ENCODE results near the gene LARP6. TPM values are rescaled to one million over a fixed set of nuclear protein-coding genes. Genes with fewer than 3 reads are reported as not detected.

Gene LARP6
- total and polyA plus RNA-seq, 5 donors from 2014 or later, result not detected

GRCh38 chr15:70795311-70795665, 58.7 kb downstream of the LARP6 start:
- H3K27ac Mint-ChIP-seq, result no peak overlapping the region
- peaks cover 2% of the 10 kb centered on the region for H3K27me3 ChIP-seq (ENCODE audit: control insufficient read depth, insufficient read depth, low read length)
- no peak for DNase-seq
- H3K27me3 Mint-ChIP-seq, result peaks cover 7% of the 10 kb centered on the region
- H3K4me1 ChIP-seq (ENCODE audit: control insufficient read depth, insufficient read depth, low read length, poor library complexity, severe bottlenecking), result no peaks in the 10 kb centered on the region
- no peak overlapping the region for H3K4me3 Mint-ChIP-seq
- no peaks in the 10 kb centered on the region for H3K9me3 ChIP-seq (ENCODE audit: control insufficient read depth in 2 of 2, low read length in 2 of 2)
- no peak for ATAC-seq (ENCODE audit: low read depth in 2 of 2)
- no peak overlapping the region for H3K4me3 ChIP-seq (ENCODE audit: low read depth, low read length)
- no peak overlapping the region for H3K27ac ChIP-seq (ENCODE audit: insufficient read depth, low read length, poor library complexity, severe bottlenecking)
- H3K36me3 Mint-ChIP-seq, result no peaks in the 10 kb centered on the region
- no peaks in the 10 kb centered on the region for H3K9me3 Mint-ChIP-seq
- no peaks in the 10 kb centered on the region for H3K36me3 ChIP-seq (ENCODE audit: control insufficient read depth, insufficient read depth, low read length)
- H3K4me1 Mint-ChIP-seq, result no peaks in the 10 kb centered on the region

- no peaks in the 10 kb centered on the region for H3K9me3 Mint-ChIP-seq
- DNase-seq (no peak), ATAC-seq (ENCODE audit: low read depth in 2 of 2) (no peak)
- no peak overlapping the region for H3K4me3 Mint-ChIP-seq
- Histone ChIP-seq H3K4me1 (ENCODE audit: control insufficient read depth, insufficient read depth, low read length, poor library complexity, severe bottlenecking) (no peaks in the 10 kb centered on the region), H3K27me3 (ENCODE audit: control insufficient read depth, insufficient read depth, low read length) (peaks cover 2% of the 10 kb centered on the region), H3K4me3 (ENCODE audit: low read depth, low read length) (no peak overlapping the region), H3K9me3 (ENCODE audit: control insufficient read depth in 2 of 2, low read length in 2 of 2) (no peaks in the 10 kb centered on the region), H3K36me3 (ENCODE audit: control insufficient read depth, insufficient read depth, low read length) (no peaks in the 10 kb centered on the region), H3K27ac (ENCODE audit: insufficient read depth, low read length, poor library complexity, severe bottlenecking) (no peak overlapping the region)
- H3K36me3 Mint-ChIP-seq, result no peaks in the 10 kb centered on the region
- H3K27me3 Mint-ChIP-seq, result peaks cover 7% of the 10 kb centered on the region
- no peaks in the 10 kb centered on the region for H3K4me1 Mint-ChIP-seq
- no peak overlapping the region for H3K27ac Mint-ChIP-seq
Observed at GRCh38 chr15:70794596-70795310, 59.2 kb downstream of the LARP6 start.

GRCh38 chr15:70793694-70794093, 60.3 kb downstream of the LARP6 start:
- H3K27ac Mint-ChIP-seq, result no peak overlapping the region
- H3K9me3 ChIP-seq (ENCODE audit: control insufficient read depth in 2 of 2, low read length in 2 of 2), result no peaks in the 10 kb centered on the region
- no peaks in the 10 kb centered on the region for H3K4me1 Mint-ChIP-seq
- H3K36me3 Mint-ChIP-seq, result no peaks in the 10 kb centered on the region
- H3K27me3 ChIP-seq (ENCODE audit: control insufficient read depth, insufficient read depth, low read length), result no peaks in the 10 kb centered on the region
- H3K36me3 ChIP-seq (ENCODE audit: control insufficient read depth, insufficient read depth, low read length), result no peaks in the 10 kb centered on the region
- no peaks in the 10 kb centered on the region for H3K4me1 ChIP-seq (ENCODE audit: control insufficient read depth, insufficient read depth, low read length, poor library complexity, severe bottlenecking)
- no peak overlapping the region for H3K4me3 Mint-ChIP-seq
- peaks cover 7% of the 10 kb centered on the region for H3K27me3 Mint-ChIP-seq
- H3K27ac ChIP-seq (ENCODE audit: insufficient read depth, low read length, poor library complexity, severe bottlenecking), result no peak overlapping the region
- no peak for DNase-seq
- no peak for ATAC-seq (ENCODE audit: low read depth in 2 of 2)
- H3K9me3 Mint-ChIP-seq, result no peaks in the 10 kb centered on the region
- no peak overlapping the region for H3K4me3 ChIP-seq (ENCODE audit: low read depth, low read length)

GRCh38 chr15:70792171-70792573, 61.8 kb downstream of the LARP6 start:
- Mint-ChIP-seq H3K4me3 (no peak overlapping the region), H3K36me3 (no peaks in the 10 kb centered on the region), H3K27me3 (peaks cover 7% of the 10 kb centered on the region), H3K27ac (no peak overlapping the region), H3K4me1 (no peaks in the 10 kb centered on the region), H3K9me3 (no peaks in the 10 kb centered on the region)
- H3K27me3 ChIP-seq (ENCODE audit: control insufficient read depth, insufficient read depth, low read length), result no peaks in the 10 kb centered on the region
- ATAC-seq (ENCODE audit: low read depth in 2 of 2) (no peak), DNase-seq (no peak)
- H3K27ac ChIP-seq (ENCODE audit: insufficient read depth, low read length, poor library complexity, severe bottlenecking), result no peak overlapping the region
- H3K4me1 ChIP-seq (ENCODE audit: control insufficient read depth, insufficient read depth, low read length, poor library complexity, severe bottlenecking), result no peaks in the 10 kb centered on the region
- no peaks in the 10 kb centered on the region for H3K36me3 ChIP-seq (ENCODE audit: control insufficient read depth, insufficient read depth, low read length)
- H3K9me3 ChIP-seq (ENCODE audit: control insufficient read depth in 2 of 2, low read length in 2 of 2), result no peaks in the 10 kb centered on the region
- H3K4me3 ChIP-seq (ENCODE audit: low read depth, low read length), result no peak overlapping the region

GRCh38 chr15:70791259-70791658, 62.7 kb downstream of the LARP6 start:
- no peaks in the 10 kb centered on the region for H3K4me1 Mint-ChIP-seq
- no peaks in the 10 kb centered on the region for H3K36me3 Mint-ChIP-seq
- no peaks in the 10 kb centered on the region for H3K9me3 ChIP-seq (ENCODE audit: control insufficient read depth in 2 of 2, low read length in 2 of 2)
- DNase-seq (no peak), ATAC-seq (ENCODE audit: low read depth in 2 of 2) (no peak)
- H3K27ac ChIP-seq (ENCODE audit: insufficient read depth, low read length, poor library complexity, severe bottlenecking), result no peak overlapping the region
- H3K36me3 ChIP-seq (ENCODE audit: control insufficient read depth, insufficient read depth, low read length), result no peaks in the 10 kb centered on the region
- no peak overlapping the region for H3K4me3 ChIP-seq (ENCODE audit: low read depth, low read length)
- H3K4me1 ChIP-seq (ENCODE audit: control insufficient read depth, insufficient read depth, low read length, poor library complexity, severe bottlenecking), result no peaks in the 10 kb centered on the region
- no peaks in the 10 kb centered on the region for H3K27me3 ChIP-seq (ENCODE audit: control insufficient read depth, insufficient read depth, low read length)
- no peak overlapping the region for H3K27ac Mint-ChIP-seq
- H3K9me3 Mint-ChIP-seq, result no peaks in the 10 kb centered on the region
- peaks cover 7% of the 10 kb centered on the region for H3K27me3 Mint-ChIP-seq
- no peak overlapping the region for H3K4me3 Mint-ChIP-seq

- no peaks in the 10 kb centered on the region for H3K4me1 Mint-ChIP-seq
- no peak for ATAC-seq (ENCODE audit: low read depth in 2 of 2)
Observed at GRCh38 chr15:70789213-70789612, 64.7 kb downstream of the LARP6 start.

GRCh38 chr15:70788114-70789049, 65.6 kb downstream of the LARP6 start:
- Mint-ChIP-seq H3K4me1 (no peaks in the 10 kb centered on the region), H3K4me3 (no peak overlapping the region), H3K36me3 (no peaks in the 10 kb centered on the region), H3K27me3 (no peaks in the 10 kb centered on the region), H3K9me3 (no peaks in the 10 kb centered on the region), H3K27ac (no peak overlapping the region)
- Histone ChIP-seq H3K9me3 (ENCODE audit: control insufficient read depth in 2 of 2, low read length in 2 of 2) (no peaks in the 10 kb centered on the region), H3K27me3 (ENCODE audit: control insufficient read depth, insufficient read depth, low read length) (no peaks in the 10 kb centered on the region), H3K4me1 (ENCODE audit: control insufficient read depth, insufficient read depth, low read length, poor library complexity, severe bottlenecking) (no peaks in the 10 kb centered on the region), H3K4me3 (ENCODE audit: low read depth, low read length) (no peak overlapping the region), H3K27ac (ENCODE audit: insufficient read depth, low read length, poor library complexity, severe bottlenecking) (no peak overlapping the region), H3K36me3 (ENCODE audit: control insufficient read depth, insufficient read depth, low read length) (no peaks in the 10 kb centered on the region)
- DNase-seq (no peak), ATAC-seq (ENCODE audit: low read depth in 2 of 2) (no peak)

More at GRCh38 chr15:70789213-70789612, 64.7 kb downstream of the LARP6 start:
- Histone ChIP-seq H3K27ac (ENCODE audit: insufficient read depth, low read length, poor library complexity, severe bottlenecking) (no peak overlapping the region), H3K27me3 (ENCODE audit: control insufficient read depth, insufficient read depth, low read length) (no peaks in the 10 kb centered on the region), H3K4me3 (ENCODE audit: low read depth, low read length) (no peak overlapping the region), H3K36me3 (ENCODE audit: control insufficient read depth, insufficient read depth, low read length) (no peaks in the 10 kb centered on the region), H3K4me1 (ENCODE audit: control insufficient read depth, insufficient read depth, low read length, poor library complexity, severe bottlenecking) (no peaks in the 10 kb centered on the region), H3K9me3 (ENCODE audit: control insufficient read depth in 2 of 2, low read length in 2 of 2) (no peaks in the 10 kb centered on the region)
- Mint-ChIP-seq H3K27me3 (peaks cover 7% of the 10 kb centered on the region), H3K36me3 (no peaks in the 10 kb centered on the region), H3K4me3 (no peak overlapping the region), H3K9me3 (no peaks in the 10 kb centered on the region), H3K27ac (no peak overlapping the region)
- no peak for DNase-seq
